Epithelial cell of proximal tubule (primary cell): ENCODE measurements around the gene TPRG1. TPM values are rescaled to one million over a fixed set of nuclear protein-coding genes. Genes with fewer than 3 reads are reported as not detected.
A peak's percentile ranks its signal among the peaks of the same experiment; 100 is the strongest.

Experiments used
- DNase-seq: peaks from one replicate; pipeline ENCODE4 v3.0.0-alpha.2; 2011; ENCODE audit warnings: low read depth
- H3K4me3 ChIP-seq: 2 replicates; pipeline ENCODE4 v1.5.1; 2011; ENCODE audit warnings: low read depth, mild to moderate bottlenecking, low read length
- CTCF ChIP-seq: conservative IDR thresholded peaks from 2 replicates; pipeline ENCODE4 v1.5.1; 2012; ENCODE audit warnings: low read depth, mild to moderate bottlenecking, low read length
- total RNA-seq: library from RNA; depleted of rRNA; stranded (reverse); fragments of >200 nt; gene quantifications from 2 replicates; pipeline ENCODE4 v1.2.3, GENCODE V29; 2015

TPRG1 gene
- total RNA-seq, 1 donor from 2014 or later: not detected

- no peak overlapping the region for H3K4me3 ChIP-seq
- no peak for DNase-seq
- no peak for TF ChIP-seq CTCF
Observed at GRCh38 chr3:189338366-189338765, 166.6 kb downstream of the TPRG1 start.

- no peak for TF ChIP-seq CTCF
- no peak overlapping the region for H3K4me3 ChIP-seq
- no peak for DNase-seq
Observed at GRCh38 chr3:189339996-189340395, 168.2 kb downstream of the TPRG1 start.

GRCh38 chr3:189340680-189341460, 169.1 kb downstream of the TPRG1 start:
- peak; percentile 59 for TF ChIP-seq CTCF
- H3K4me3 ChIP-seq: no peak overlapping the region
- no peak for DNase-seq

- H3K4me3 ChIP-seq: no peak overlapping the region
- DNase-seq: no peak
- TF ChIP-seq CTCF: no peak
Observed at GRCh38 chr3:189342811-189343210, 171.0 kb downstream of the TPRG1 start.

- no peak for DNase-seq
- H3K4me3 ChIP-seq: no peak overlapping the region
- no peak for TF ChIP-seq CTCF
Observed at GRCh38 chr3:189344996-189345395, 173.2 kb downstream of the TPRG1 start.

GRCh38 chr3:189349772-189350171, 178.0 kb downstream of the TPRG1 start:
- no peak overlapping the region for H3K4me3 ChIP-seq
- DNase-seq: no peak
- TF ChIP-seq CTCF: no peak
